Type B pancreatic cell (in vitro differentiated cells): Measurements from ENCODE around the gene NOVA1. TPM values are rescaled to one million over a fixed set of nuclear protein-coding genes. Genes with fewer than 3 reads are reported as not detected.

ENCODE experiments used
- DNase-seq: peaks from one replicate; pipeline ENCODE4 v3.0.0; 2021; ENCODE audit warnings: mixed read lengths; ENCODE audit not compliant: unreplicated experiment; ENCODE audit errors: extremely low spot score
- H3K27ac Mint-ChIP-seq: 2 replicates; pipeline ENCODE4 v1.8.0; 2021; ENCODE audit warnings: mild to moderate bottlenecking, mixed read lengths
- H3K27me3 Mint-ChIP-seq: 2 replicates; pipeline ENCODE4 v1.8.0; 2021; ENCODE audit warnings: mixed read lengths
- H3K36me3 Mint-ChIP-seq: 2 replicates; pipeline ENCODE4 v1.8.0; 2021; ENCODE audit warnings: mixed read lengths
- H3K4me1 Mint-ChIP-seq: one replicate; pipeline ENCODE4 v1.8.0; 2021; ENCODE audit warnings: mixed read lengths; ENCODE audit not compliant: unreplicated experiment
- H3K4me3 Mint-ChIP-seq: 2 replicates; pipeline ENCODE4 v1.8.0; 2021; ENCODE audit warnings: mild to moderate bottlenecking, mixed read lengths
- H3K9me3 Mint-ChIP-seq: 2 replicates; pipeline ENCODE4 v1.8.0; 2021; ENCODE audit warnings: mixed read lengths
- total RNA-seq: library from RNA; stranded (reverse); gene quantifications from 2 replicates; pipeline ENCODE4 v1.2.1, GENCODE V29; 2021; ENCODE audit warnings: low replicate concordance
- TF ChIP-seq, protein P1 (sequence below): fragments of 200-600 bp; sonication (generic); conservative IDR thresholded peaks from 2 replicates; pipeline ENCODE4 v1.5.0; 2021; ENCODE audit warnings: antibody characterized with exemption, mild to moderate bottlenecking

Gene NOVA1
- total RNA-seq, 1 donor from 2014 or later = 22.6 TPM

DNA sequence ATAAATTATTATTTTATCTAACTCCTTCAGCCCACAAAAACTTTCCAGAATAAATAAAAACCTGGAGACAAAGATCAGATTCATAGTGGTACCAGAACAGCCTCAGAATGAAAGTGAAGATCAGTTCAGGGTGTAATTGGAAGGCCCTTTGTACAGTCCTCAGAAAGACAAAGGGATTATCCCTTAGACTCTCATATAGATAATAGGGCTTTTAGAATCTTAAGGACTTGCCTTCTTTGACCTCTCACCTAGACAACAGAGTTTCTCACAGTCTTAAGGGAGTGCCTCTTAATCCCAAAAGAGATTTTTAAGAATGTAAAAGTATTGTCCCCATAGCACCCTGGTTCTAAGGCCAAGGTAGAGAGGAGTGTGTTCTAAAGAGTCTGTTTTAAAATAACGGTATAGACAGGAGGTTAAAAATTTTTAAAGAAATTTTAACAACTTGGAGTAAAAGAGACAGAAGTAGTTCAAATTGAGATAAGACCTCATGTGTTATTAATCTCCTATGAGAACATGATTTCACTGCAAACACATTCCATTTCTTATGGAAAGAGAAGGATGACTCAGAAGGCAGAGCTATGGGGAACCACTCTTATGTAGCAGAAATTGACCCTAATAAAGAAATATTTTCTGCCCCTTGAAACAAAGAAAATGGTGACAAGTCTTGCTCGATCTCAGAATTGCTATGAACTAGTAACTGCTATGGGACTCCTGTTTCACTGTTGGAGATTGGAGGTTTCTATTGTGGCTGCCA is 24.2 kb upstream of the NOVA1 start:
- Mint-ChIP-seq H3K4me1 (no peaks in the 10 kb centered on the region), H3K27me3 (no peaks in the 10 kb centered on the region), H3K9me3 (no peaks in the 10 kb centered on the region), H3K27ac (no peak overlapping the region), H3K4me3 (no peak overlapping the region), H3K36me3 (no peaks in the 10 kb centered on the region)
- TF ChIP-seq, protein P1, sequence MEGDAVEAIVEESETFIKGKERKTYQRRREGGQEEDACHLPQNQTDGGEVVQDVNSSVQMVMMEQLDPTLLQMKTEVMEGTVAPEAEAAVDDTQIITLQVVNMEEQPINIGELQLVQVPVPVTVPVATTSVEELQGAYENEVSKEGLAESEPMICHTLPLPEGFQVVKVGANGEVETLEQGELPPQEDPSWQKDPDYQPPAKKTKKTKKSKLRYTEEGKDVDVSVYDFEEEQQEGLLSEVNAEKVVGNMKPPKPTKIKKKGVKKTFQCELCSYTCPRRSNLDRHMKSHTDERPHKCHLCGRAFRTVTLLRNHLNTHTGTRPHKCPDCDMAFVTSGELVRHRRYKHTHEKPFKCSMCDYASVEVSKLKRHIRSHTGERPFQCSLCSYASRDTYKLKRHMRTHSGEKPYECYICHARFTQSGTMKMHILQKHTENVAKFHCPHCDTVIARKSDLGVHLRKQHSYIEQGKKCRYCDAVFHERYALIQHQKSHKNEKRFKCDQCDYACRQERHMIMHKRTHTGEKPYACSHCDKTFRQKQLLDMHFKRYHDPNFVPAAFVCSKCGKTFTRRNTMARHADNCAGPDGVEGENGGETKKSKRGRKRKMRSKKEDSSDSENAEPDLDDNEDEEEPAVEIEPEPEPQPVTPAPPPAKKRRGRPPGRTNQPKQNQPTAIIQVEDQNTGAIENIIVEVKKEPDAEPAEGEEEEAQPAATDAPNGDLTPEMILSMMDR = no peak
- DNase-seq = no peak

GRCh38 chr14:26621364-26621763 is 23.5 kb upstream of the NOVA1 start:
- Mint-ChIP-seq H3K27me3 (no peaks in the 10 kb centered on the region), H3K27ac (no peak overlapping the region), H3K36me3 (no peaks in the 10 kb centered on the region), H3K4me3 (no peak overlapping the region), H3K9me3 (no peaks in the 10 kb centered on the region), H3K4me1 (no peaks in the 10 kb centered on the region)
- no peak for DNase-seq
- TF ChIP-seq, protein P1 = no peak

DNA sequence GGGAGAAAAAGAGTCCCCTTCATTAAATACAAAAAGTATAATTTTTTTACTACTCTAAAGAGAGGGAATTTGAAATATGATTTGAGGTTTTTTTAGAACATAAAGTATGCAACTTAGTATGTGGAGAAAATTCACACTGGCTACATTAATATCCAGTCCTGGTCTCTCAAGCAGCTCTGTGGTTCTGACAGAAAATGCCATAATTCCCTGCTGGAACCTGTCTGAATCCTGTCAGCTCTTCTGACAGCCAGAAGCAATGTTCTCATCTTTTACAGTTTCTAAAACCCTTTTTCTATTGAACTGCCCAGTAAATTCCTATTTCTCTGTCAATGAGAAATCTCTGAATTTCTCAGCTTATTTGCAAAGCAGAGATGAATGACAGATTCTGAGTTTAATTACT is 13.4 kb upstream of the NOVA1 start:
- Mint-ChIP-seq H3K27me3 (peaks cover 6% of the 10 kb centered on the region), H3K27ac (no peak overlapping the region), H3K4me1 (no peaks in the 10 kb centered on the region), H3K36me3 (no peaks in the 10 kb centered on the region), H3K9me3 (no peaks in the 10 kb centered on the region), H3K4me3 (no peak overlapping the region)
- TF ChIP-seq, protein P1 = no peak
- no peak for DNase-seq

DNA sequence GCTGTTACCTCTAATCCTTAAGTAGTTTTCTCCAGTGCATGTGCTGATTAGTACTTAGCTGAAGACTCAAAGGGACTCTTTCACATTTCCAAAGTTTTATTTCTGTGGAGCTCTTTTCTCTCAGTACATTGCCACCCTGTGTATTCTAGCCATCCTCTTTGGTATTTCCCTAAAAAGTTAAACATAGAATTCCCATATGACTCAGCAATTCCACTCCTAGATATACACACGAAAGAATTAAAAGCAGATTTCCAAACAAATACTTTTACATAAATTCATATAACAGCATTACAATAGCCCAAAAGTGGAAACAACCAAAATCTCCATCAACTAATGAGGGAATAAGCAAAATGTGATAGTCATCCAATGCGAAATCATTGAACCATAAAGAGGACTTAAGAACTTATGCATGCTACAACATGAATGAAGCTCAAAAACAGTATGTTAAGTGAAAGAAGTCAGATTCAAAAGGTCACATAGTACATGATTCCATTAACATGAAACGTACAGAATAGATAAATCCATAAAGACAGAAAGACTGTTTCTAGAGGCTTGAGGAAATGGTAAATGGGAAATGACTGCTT is 9.0 kb upstream of the NOVA1 start:
- no peak for DNase-seq
- H3K4me1 Mint-ChIP-seq = no peaks in the 10 kb centered on the region
- H3K9me3 Mint-ChIP-seq = no peaks in the 10 kb centered on the region
- TF ChIP-seq, protein P1 = no peak
- H3K27me3 Mint-ChIP-seq = peaks cover 9% of the 10 kb centered on the region
- no peaks in the 10 kb centered on the region for H3K36me3 Mint-ChIP-seq
- H3K4me3 Mint-ChIP-seq = no peak overlapping the region
- no peak overlapping the region for H3K27ac Mint-ChIP-seq

- DNase-seq = no peak
- Mint-ChIP-seq H3K36me3 (no peaks in the 10 kb centered on the region), H3K27ac (no peak overlapping the region), H3K27me3 (peaks cover 11% of the 10 kb centered on the region), H3K9me3 (no peaks in the 10 kb centered on the region), H3K4me1 (no peaks in the 10 kb centered on the region), H3K4me3 (no peak overlapping the region)
- TF ChIP-seq, protein P1 = no peak
Measured at GRCh38 chr14:26605602-26606001, 7.8 kb upstream of the NOVA1 start.
